Astrocyte (in vitro differentiated cells and primary cell): ENCODE measurements around the gene PEX7.

Source experiments
- EZH2 ChIP-seq: IDR thresholded peaks from 2 replicates; pipeline ENCODE4 v1.6.1; 2012; ENCODE audit warnings: mild to moderate bottlenecking, low read length, inconsistent platforms; ENCODE audit not compliant: insufficient read depth
- TF ChIP-seq, protein P1 (sequence below): IDR thresholded peaks from 2 replicates; pipeline ENCODE4 v1.5.1; 2011; ENCODE audit warnings: low read depth, mild to moderate bottlenecking, inconsistent platforms, low read length, moderate library complexity; ENCODE audit not compliant: insufficient read depth

DNA sequence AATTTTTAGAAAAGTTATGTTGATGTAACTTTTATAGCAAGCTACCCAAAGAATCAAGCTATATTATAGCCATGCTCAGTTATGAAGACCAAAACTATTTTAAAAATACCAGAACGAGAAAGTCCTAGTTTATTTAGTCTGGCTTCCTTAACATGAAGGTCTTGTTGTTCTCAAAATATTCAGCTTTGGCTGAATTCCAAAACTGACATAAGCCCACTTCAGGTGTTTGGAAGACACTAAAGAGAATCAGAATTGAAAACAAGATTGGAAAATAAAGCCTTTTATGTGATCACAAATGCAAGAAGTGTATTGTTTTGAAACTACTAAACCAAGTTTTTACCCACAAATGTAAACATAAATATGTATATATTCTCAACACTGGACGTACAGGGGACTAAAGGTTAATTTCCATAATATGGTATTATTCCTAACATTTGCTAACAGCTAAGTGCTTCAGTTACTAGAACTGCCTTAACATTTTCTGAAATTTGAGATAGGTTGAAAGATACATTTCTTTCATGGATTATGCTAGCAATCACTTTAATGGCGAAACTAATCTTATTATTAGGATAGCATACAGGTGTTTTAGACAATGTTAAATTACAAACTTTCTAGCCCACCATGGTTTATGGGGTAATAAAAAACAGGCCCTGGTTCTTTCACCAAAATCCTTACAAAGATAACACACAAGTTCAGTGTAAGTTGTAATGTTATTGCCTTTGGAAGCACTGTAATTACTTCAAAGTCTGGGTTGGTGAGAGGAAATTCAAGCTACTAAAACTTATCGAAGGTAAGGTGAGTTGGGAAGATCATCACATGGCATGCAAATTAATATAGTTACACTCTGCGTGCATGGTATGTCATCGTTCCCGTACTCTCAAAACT, 31.7 kb upstream of the PEX7 start:
- TF ChIP-seq, protein P1, sequence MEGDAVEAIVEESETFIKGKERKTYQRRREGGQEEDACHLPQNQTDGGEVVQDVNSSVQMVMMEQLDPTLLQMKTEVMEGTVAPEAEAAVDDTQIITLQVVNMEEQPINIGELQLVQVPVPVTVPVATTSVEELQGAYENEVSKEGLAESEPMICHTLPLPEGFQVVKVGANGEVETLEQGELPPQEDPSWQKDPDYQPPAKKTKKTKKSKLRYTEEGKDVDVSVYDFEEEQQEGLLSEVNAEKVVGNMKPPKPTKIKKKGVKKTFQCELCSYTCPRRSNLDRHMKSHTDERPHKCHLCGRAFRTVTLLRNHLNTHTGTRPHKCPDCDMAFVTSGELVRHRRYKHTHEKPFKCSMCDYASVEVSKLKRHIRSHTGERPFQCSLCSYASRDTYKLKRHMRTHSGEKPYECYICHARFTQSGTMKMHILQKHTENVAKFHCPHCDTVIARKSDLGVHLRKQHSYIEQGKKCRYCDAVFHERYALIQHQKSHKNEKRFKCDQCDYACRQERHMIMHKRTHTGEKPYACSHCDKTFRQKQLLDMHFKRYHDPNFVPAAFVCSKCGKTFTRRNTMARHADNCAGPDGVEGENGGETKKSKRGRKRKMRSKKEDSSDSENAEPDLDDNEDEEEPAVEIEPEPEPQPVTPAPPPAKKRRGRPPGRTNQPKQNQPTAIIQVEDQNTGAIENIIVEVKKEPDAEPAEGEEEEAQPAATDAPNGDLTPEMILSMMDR, result no peak
- no peak for TF ChIP-seq EZH2
